SK-N-SH (cell line): ENCODE results near the gene METTL4. TPM values are rescaled to one million over a fixed set of nuclear protein-coding genes. Genes with fewer than 3 reads are reported as not detected.

Experiments
- CTCF ChIA-PET: fragments of 300-600, 350-600 bp; formaldehyde crosslinking; extraction: SDS; loops from one replicate; lab custom pipeline; 2021; lab: Yijun Ruan, JAX
- POLR2A ChIA-PET: fragments of 350-600 bp; sonication (Branson Sonifier 250); formaldehyde crosslinking; extraction: SDS; loops from one replicate; lab custom pipeline; 2020; ENCODE audit warnings: antibody characterized with exemption, inconsistent platforms; lab: Yijun Ruan, JAX
- DNase-seq: peaks from one replicate; pipeline ENCODE4 v3.0.0; 2012
- H2AFZ ChIP-seq: fragments of 200-600 bp; sonication (generic); 2 replicates; pipeline ENCODE4 v1.8.1; 2016; ENCODE audit warnings: antibody characterized with exemption, mild to moderate bottlenecking, low read depth
- H3F3A ChIP-seq: fragments of 200-600 bp; sonication (generic); replicated peaks from 2 replicates; pipeline ENCODE3; 2016; ENCODE audit warnings: antibody characterized with exemption, mild to moderate bottlenecking; ENCODE audit not compliant: insufficient read depth
- H3K27ac ChIP-seq, 2 experiments: fragments of 200-500 bp in 1 of 2; fragments of 200-600 bp in 1 of 2; sonication (Bioruptor generic) in 1 of 2; sonication (generic), shearing (Covaris generic) in 1 of 2; 2 replicates each; pipeline versions ENCODE4 v1.5.1 to v1.6.1; 2014 to 2016; ENCODE audit warnings: low read depth in 2 of 2, inconsistent platforms in 1 of 2, low read length in 1 of 2, mild to moderate bottlenecking in 1 of 2, mixed read lengths in 1 of 2
- H3K27me3 ChIP-seq: fragments of 200-600 bp; sonication (generic), shearing (Covaris generic); 2 replicates; pipeline ENCODE4 v1.6.1; 2016; ENCODE audit warnings: mixed run types; ENCODE audit not compliant: insufficient read depth
- H3K36me3 ChIP-seq, 2 experiments: fragments of 200-500 bp in 1 of 2; fragments of 200-600 bp in 1 of 2; sonication (Bioruptor generic) in 1 of 2; sonication (generic) in 1 of 2; replicated peaks in 1 of 2; 2 replicates each; pipeline versions ENCODE3 to v1.5.1; 2014 to 2016; ENCODE audit warnings: low read length in 1 of 2, mild to moderate bottlenecking in 1 of 2; ENCODE audit not compliant: insufficient read depth in 2 of 2, control insufficient read depth in 1 of 2
- H3K4me1 ChIP-seq, 2 experiments: fragments of 200-500 bp in 1 of 2; fragments of 200-600 bp in 1 of 2; sonication (Bioruptor generic) in 1 of 2; sonication (generic), shearing (Covaris generic) in 1 of 2; 2 replicates each; pipeline versions ENCODE4 v1.5.1 to v1.6.1; 2014 to 2016; ENCODE audit warnings: low read depth in 1 of 2, low read length in 1 of 2, mixed run types in 1 of 2; ENCODE audit not compliant: insufficient read depth in 2 of 2, control insufficient read depth in 1 of 2
- H3K4me2 ChIP-seq: fragments of 200-600 bp; sonication (generic), shearing (Covaris generic); 2 replicates; pipeline ENCODE4 v1.6.1; 2017; ENCODE audit warnings: mixed run types
- H3K4me3 ChIP-seq, 2 experiments: fragments of 200-500 bp in 1 of 2; fragments of 200-600 bp in 1 of 2; sonication (Bioruptor generic) in 1 of 2; sonication (generic), shearing (Covaris generic) in 1 of 2; 2 replicates each; pipeline versions ENCODE4 v1.5.1 to v1.8.1; 2014 to 2016; ENCODE audit warnings: low read depth in 2 of 2, inconsistent platforms in 1 of 2, low read length in 1 of 2, mild to moderate bottlenecking in 1 of 2, mixed read lengths in 1 of 2, moderate library complexity in 1 of 2
- H3K79me2 ChIP-seq: fragments of 200-600 bp; sonication (generic); 2 replicates; pipeline ENCODE4 v1.8.1; 2017; ENCODE audit warnings: mild to moderate bottlenecking; ENCODE audit not compliant: insufficient read depth
- H3K9ac ChIP-seq: fragments of 200-600 bp; sonication (generic); 2 replicates; pipeline ENCODE4 v1.6.1; 2017; ENCODE audit warnings: mixed run types
- H3K9me2 ChIP-seq: fragments of 200-600 bp; sonication (generic); 2 replicates; pipeline ENCODE4 v1.6.1; 2017; ENCODE audit warnings: mixed run types
- H3K9me3 ChIP-seq: fragments of 200-600 bp; sonication (generic); 2 replicates; pipeline ENCODE4 v1.6.1; 2017; ENCODE audit warnings: mixed run types, mild to moderate bottlenecking, moderate library complexity
- H4K20me1 ChIP-seq: fragments of 200-600 bp; sonication (generic); 2 replicates; pipeline ENCODE4 v1.6.1; 2017; ENCODE audit warnings: mild to moderate bottlenecking, mixed run types; ENCODE audit not compliant: insufficient read depth
- ELF1 ChIP-seq: IDR thresholded peaks from 2 replicates; pipeline ENCODE4 v1.4.0; 2012
- EZH2phosphoT487 ChIP-seq: fragments of 200-600 bp; sonication (generic); IDR thresholded peaks from 2 replicates; pipeline ENCODE4 v1.6.1; 2017; ENCODE audit warnings: low read depth, mixed run types, mild to moderate bottlenecking, antibody characterized with exemption, moderate library complexity, borderline replicate concordance
- GABPA ChIP-seq: IDR thresholded peaks from 2 replicates; pipeline ENCODE4 v1.4.0; 2012; ENCODE audit warnings: low read depth, mild to moderate bottlenecking
- MEF2A ChIP-seq: IDR thresholded peaks from 2 replicates; pipeline ENCODE4 v1.4.0; 2012; ENCODE audit warnings: low read depth, borderline replicate concordance
- MXI1 ChIP-seq: IDR thresholded peaks from 2 replicates; pipeline ENCODE4 v1.6.1; 2012; ENCODE audit warnings: mild to moderate bottlenecking, low read depth, low read length, improper control_type of control experiment
- NFIC ChIP-seq: IDR thresholded peaks from 2 replicates; pipeline ENCODE4 v1.4.0; 2012; ENCODE audit warnings: borderline replicate concordance
- NRF1 ChIP-seq: IDR thresholded peaks from 2 replicates; pipeline ENCODE4 v1.6.1; 2012; ENCODE audit warnings: low read depth, mild to moderate bottlenecking, low read length
- RFX5 ChIP-seq: IDR thresholded peaks from 2 replicates; pipeline ENCODE4 v1.6.1; 2012; ENCODE audit warnings: mild to moderate bottlenecking, improper control_type of control experiment, low read length
- RXRA ChIP-seq: IDR thresholded peaks from 2 replicates; pipeline ENCODE4 v1.4.0; 2012; ENCODE audit warnings: low read depth, mild to moderate bottlenecking, borderline replicate concordance
- SMC3 ChIP-seq: IDR thresholded peaks from 2 replicates; pipeline ENCODE4 v1.6.1; 2012; ENCODE audit warnings: low read depth, low read length, improper control_type of control experiment
- TCF12 ChIP-seq: IDR thresholded peaks from 2 replicates; pipeline ENCODE4 v1.4.0; 2012
- WGBS: methylation state at CpG from one replicate; pipeline ENCODE4 v1.1.6; 2017; ENCODE audit warnings: low lambda C conversion rate; 5-methylcytosine and 5-hydroxymethylcytosine counted together
- polyA plus RNA-seq, 3 experiments: library from polyadenylated mRNA; depleted of rRNA; stranded (reverse); fragments of >200 nt; gene quantifications; 2 replicates each; pipeline ENCODE4 v1.2.3, GENCODE V29; 2012
- TF ChIP-seq, protein P1 (sequence below): IDR thresholded peaks from 2 replicates; pipeline ENCODE4 v1.6.1; 2012; ENCODE audit warnings: mild to moderate bottlenecking, low read depth, low read length, moderate library complexity
- TF ChIP-seq, protein P2 (sequence below): IDR thresholded peaks from 2 replicates; pipeline ENCODE4; 2012
- TF ChIP-seq, protein P3 (sequence below): fragments of 150-350 bp; IDR thresholded peaks from 2 replicates; pipeline ENCODE4 v1.6.1; 2017; ENCODE audit warnings: antibody characterized with exemption, low read length, low read depth, borderline replicate concordance
- TF ChIP-seq, protein P4 (sequence below): IDR thresholded peaks from 2 replicates; pipeline ENCODE4 v1.4.0; 2012; ENCODE audit warnings: low read depth, borderline replicate concordance
- TF ChIP-seq, protein P5 (sequence below): IDR thresholded peaks from 2 replicates; pipeline ENCODE4 v1.4.0; 2012; ENCODE audit warnings: low read depth, borderline replicate concordance

Gene METTL4
- polyA plus RNA-seq, 1 of the 3 experiments (the other 2 are of a cell fraction): 2.9 TPM

DNA sequence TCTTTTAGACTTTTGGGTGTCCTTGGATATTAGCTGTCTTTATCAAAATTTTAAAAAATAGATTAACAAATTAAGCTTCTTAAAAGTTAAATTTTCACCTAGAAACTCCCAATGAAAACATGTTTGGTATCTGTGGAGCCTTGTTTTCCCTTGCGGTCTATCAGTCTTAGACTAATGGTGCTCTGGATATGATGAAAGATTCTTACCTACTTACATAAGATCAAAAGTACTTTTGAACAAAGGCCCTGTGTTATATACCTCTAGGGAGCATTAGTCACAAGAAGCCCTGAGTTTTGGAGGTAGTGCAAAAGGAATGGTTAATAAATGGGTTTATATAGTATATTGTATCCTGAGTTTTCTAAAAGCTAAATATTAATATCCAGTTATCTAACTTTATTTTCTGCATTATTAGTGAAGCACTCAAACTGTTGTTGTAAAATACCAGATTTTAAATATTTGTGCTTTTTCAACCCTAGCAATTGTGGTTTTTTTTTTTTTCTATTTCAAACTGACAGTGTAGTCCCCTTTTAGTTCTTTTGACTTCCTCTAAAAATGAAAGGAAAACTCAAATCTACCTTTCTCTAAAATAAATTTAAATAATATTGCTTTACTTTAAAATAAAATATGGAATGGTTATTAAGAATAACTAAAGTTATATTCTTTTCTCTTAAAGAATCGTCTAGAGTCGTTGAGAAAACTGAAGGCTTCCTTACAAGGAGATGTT, 18.2 kb upstream of the METTL4 start (continued):
- TF ChIP-seq, protein P1, sequence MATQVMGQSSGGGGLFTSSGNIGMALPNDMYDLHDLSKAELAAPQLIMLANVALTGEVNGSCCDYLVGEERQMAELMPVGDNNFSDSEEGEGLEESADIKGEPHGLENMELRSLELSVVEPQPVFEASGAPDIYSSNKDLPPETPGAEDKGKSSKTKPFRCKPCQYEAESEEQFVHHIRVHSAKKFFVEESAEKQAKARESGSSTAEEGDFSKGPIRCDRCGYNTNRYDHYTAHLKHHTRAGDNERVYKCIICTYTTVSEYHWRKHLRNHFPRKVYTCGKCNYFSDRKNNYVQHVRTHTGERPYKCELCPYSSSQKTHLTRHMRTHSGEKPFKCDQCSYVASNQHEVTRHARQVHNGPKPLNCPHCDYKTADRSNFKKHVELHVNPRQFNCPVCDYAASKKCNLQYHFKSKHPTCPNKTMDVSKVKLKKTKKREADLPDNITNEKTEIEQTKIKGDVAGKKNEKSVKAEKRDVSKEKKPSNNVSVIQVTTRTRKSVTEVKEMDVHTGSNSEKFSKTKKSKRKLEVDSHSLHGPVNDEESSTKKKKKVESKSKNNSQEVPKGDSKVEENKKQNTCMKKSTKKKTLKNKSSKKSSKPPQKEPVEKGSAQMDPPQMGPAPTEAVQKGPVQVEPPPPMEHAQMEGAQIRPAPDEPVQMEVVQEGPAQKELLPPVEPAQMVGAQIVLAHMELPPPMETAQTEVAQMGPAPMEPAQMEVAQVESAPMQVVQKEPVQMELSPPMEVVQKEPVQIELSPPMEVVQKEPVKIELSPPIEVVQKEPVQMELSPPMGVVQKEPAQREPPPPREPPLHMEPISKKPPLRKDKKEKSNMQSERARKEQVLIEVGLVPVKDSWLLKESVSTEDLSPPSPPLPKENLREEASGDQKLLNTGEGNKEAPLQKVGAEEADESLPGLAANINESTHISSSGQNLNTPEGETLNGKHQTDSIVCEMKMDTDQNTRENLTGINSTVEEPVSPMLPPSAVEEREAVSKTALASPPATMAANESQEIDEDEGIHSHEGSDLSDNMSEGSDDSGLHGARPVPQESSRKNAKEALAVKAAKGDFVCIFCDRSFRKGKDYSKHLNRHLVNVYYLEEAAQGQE: no peak
- TF ChIP-seq NFIC: no peak
- TF ChIP-seq, protein P2, sequence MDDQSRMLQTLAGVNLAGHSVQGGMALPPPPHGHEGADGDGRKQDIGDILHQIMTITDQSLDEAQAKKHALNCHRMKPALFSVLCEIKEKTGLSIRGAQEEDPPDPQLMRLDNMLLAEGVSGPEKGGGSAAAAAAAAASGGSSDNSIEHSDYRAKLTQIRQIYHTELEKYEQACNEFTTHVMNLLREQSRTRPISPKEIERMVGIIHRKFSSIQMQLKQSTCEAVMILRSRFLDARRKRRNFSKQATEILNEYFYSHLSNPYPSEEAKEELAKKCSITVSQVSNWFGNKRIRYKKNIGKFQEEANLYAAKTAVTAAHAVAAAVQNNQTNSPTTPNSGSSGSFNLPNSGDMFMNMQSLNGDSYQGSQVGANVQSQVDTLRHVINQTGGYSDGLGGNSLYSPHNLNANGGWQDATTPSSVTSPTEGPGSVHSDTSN: no peak
- no peak for TF ChIP-seq MEF2A
- no peak for TF ChIP-seq GABPA
- no peak for TF ChIP-seq RXRA
- TF ChIP-seq MXI1: no peak
- TF ChIP-seq TCF12: no peak

DNA sequence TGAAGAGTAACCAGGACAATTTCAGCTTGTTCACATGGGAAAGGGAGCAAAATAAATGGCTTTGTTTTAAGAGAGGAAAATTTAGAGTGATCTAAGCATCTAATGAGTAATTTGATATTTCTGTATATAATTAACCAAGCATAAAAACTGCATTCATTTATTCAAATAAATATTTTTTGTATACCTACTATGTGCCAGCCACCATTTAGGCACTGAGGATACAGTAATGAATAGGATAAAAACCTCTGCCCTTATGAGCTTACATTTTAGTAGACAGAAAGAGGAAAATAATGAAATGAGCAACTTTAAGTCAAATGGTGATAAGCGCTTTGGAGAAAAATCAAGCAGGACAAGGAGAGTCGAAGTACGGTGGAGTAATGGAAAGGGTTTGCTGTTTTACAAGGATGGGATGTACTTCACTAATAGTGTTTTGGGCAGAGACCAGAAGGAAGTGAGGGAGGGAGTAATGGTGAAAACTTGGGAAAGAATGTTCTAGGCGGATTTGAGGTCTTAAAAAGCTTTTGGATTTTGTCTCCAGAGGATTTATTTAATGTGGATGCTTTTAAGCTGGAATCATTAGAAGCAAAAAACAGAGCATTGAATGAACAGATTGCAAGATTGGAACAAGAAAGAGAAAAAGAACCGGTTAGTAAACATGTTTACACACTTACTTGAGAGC, 17.5 kb upstream of the METTL4 start:
- H3K9me3 ChIP-seq: no peaks in the 10 kb centered on the region
- DNase-seq: no peak
- H2AFZ ChIP-seq: peak overlapping the region; percentile 29; the same call in 1 of the 2 replicates
- H3K36me3 ChIP-seq: peaks cover 33 to 52% of the 10 kb centered on the region in 2 experiments
- H3K27me3 ChIP-seq: no peaks in the 10 kb centered on the region
- ChIA-PET POLR2A (no interaction called here), CTCF (interaction anchor here (0.9 to 1.0 kb wide), 2 partner anchors 41 to 127 kb away, joined by 3 to 5 read pairs; no protein-coding TSS in a partner anchor)
- no peaks in the 10 kb centered on the region for H3K9me2 ChIP-seq
- no peak overlapping the region for H3K4me3 ChIP-seq
- H3K79me2 ChIP-seq: no peaks in the 10 kb centered on the region
- no peak overlapping the region for H3K27ac ChIP-seq
- no peak overlapping the region for H3K9ac ChIP-seq
- H3K4me1 ChIP-seq: peaks cover 0 to 5% of the 10 kb centered on the region in 2 experiments; a peak in 1 of 4 replicates
- H3K4me2 ChIP-seq: no peak overlapping the region
- no peaks in the 10 kb centered on the region for H4K20me1 ChIP-seq
- 95% methylated on average over 5 of the region's 5 CpGs for WGBS
- peaks cover 9% of the 10 kb centered on the region for H3F3A ChIP-seq
- TF ChIP-seq RXRA (no peak), SMC3 (no peak), ELF1 (no peak), EZH2phosphoT487 (no peak), RFX5 (no peak), NRF1 (no peak)
- TF ChIP-seq, protein P3, sequence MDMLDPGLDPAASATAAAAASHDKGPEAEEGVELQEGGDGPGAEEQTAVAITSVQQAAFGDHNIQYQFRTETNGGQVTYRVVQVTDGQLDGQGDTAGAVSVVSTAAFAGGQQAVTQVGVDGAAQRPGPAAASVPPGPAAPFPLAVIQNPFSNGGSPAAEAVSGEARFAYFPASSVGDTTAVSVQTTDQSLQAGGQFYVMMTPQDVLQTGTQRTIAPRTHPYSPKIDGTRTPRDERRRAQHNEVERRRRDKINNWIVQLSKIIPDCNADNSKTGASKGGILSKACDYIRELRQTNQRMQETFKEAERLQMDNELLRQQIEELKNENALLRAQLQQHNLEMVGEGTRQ: no peak
- TF ChIP-seq, protein P4, sequence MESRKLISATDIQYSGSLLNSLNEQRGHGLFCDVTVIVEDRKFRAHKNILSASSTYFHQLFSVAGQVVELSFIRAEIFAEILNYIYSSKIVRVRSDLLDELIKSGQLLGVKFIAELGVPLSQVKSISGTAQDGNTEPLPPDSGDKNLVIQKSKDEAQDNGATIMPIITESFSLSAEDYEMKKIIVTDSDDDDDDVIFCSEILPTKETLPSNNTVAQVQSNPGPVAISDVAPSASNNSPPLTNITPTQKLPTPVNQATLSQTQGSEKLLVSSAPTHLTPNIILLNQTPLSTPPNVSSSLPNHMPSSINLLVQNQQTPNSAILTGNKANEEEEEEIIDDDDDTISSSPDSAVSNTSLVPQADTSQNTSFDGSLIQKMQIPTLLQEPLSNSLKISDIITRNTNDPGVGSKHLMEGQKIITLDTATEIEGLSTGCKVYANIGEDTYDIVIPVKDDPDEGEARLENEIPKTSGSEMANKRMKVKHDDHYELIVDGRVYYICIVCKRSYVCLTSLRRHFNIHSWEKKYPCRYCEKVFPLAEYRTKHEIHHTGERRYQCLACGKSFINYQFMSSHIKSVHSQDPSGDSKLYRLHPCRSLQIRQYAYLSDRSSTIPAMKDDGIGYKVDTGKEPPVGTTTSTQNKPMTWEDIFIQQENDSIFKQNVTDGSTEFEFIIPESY: no peak
- TF ChIP-seq, protein P1: no peak
- TF ChIP-seq, protein P5, sequence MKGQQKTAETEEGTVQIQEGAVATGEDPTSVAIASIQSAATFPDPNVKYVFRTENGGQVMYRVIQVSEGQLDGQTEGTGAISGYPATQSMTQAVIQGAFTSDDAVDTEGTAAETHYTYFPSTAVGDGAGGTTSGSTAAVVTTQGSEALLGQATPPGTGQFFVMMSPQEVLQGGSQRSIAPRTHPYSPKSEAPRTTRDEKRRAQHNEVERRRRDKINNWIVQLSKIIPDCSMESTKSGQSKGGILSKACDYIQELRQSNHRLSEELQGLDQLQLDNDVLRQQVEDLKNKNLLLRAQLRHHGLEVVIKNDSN: no peak
